Ovary (tissue), 1 donor: Measurements from ENCODE around the gene MID1.

Experiments
- EP300 ChIP-seq: sonication (generic); formaldehyde crosslinking; IDR thresholded peaks from one replicate; pipeline ENCODE4 v1.6.1; 2017; ENCODE audit warnings: antibody characterized with exemption
- POLR2A ChIP-seq: fragments of 450-650 bp; IDR thresholded peaks from one replicate; pipeline ENCODE4 v1.6.1; 2017; ENCODE audit warnings: antibody characterized with exemption, mild to moderate bottlenecking, moderate library complexity

DNA sequence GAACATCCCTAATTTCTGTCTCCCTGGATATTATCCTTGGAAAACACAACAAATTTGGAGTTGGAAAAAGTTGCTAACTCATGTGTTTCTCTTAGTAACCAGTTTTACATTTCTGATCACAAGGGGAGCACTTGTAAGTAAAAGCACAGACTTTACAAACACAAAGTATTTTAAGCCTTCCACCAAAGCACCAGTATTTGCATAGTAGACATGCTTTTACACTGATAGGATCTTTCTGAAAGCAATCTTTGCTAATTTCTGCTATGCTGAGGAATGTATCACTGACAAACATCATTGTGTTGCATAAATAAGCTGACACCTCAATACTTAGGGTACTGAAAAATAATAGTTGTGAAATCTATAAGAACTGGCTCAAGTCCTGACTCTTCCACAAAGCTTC, 100.6 kb downstream of the MID1 start:
- TF ChIP-seq POLR2A (no peak), EP300 (no peak)
